Neural cell (in vitro differentiated cells): ENCODE measurements around the gene DOK4.

Source experiments
- EP300 ChIP-seq: fragments of 450-650 bp; conservative IDR thresholded peaks from 2 replicates; pipeline ENCODE4 v1.6.1; 2014; ENCODE audit warnings: antibody characterized with exemption, mild to moderate bottlenecking, moderate library complexity; ENCODE audit not compliant: poor library complexity, severe bottlenecking
- EZH2 ChIP-seq: fragments of 200-600, 300-800 bp; shearing (Covaris generic), sonication (generic); IDR thresholded peaks from 2 replicates; pipeline ENCODE4 v1.6.1; 2014; ENCODE audit warnings: antibody characterized with exemption, low read length, borderline replicate concordance, mild to moderate bottlenecking; ENCODE audit not compliant: insufficient read depth, poor library complexity, severe bottlenecking
- MXI1 ChIP-seq: fragments of 450-650 bp; conservative IDR thresholded peaks from 2 replicates; pipeline ENCODE4 v1.6.1; 2014; ENCODE audit warnings: antibody characterized with exemption, mild to moderate bottlenecking; ENCODE audit not compliant: poor library complexity, severe bottlenecking
- POLR2AphosphoS5 ChIP-seq: IDR thresholded peaks from 2 replicates; pipeline ENCODE4 v1.6.1; 2012
- RAD21 ChIP-seq: fragments of 450-650 bp; conservative IDR thresholded peaks from 2 replicates; pipeline ENCODE4 v1.6.1; 2014; ENCODE audit warnings: antibody characterized with exemption, mild to moderate bottlenecking, moderate library complexity
- SMC3 ChIP-seq: fragments of 450-650 bp; conservative IDR thresholded peaks from 2 replicates; pipeline ENCODE4 v1.6.1; 2014; ENCODE audit warnings: antibody characterized with exemption, mild to moderate bottlenecking, moderate library complexity; ENCODE audit not compliant: poor library complexity
- TAF1 ChIP-seq: IDR thresholded peaks from 2 replicates; pipeline ENCODE4 v1.6.1; 2012; ENCODE audit warnings: low read depth
- TF ChIP-seq, protein P1 (sequence below): fragments of 450-650 bp; IDR thresholded peaks from 2 replicates; pipeline ENCODE4 v1.5.1; 2014; ENCODE audit warnings: antibody characterized with exemption, mild to moderate bottlenecking, moderate library complexity; ENCODE audit not compliant: poor library complexity, severe bottlenecking

DNA sequence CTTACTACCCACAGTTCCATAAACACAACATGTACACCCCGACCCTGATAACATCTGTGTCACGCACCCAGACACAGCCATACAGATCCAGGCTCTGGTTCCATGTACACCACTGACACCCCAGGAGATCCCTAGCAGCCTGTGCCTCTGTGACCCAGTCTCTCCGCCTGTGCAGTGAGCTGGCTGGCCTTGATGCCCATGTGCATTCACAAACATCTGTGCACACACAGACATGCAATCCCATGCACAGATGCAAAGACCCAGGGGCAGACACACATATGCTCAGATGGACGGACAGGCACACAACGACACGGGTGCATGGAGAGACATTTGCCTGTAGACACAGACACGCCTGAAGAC lies 46.0 kb upstream of the DOK4 start:
- TF ChIP-seq RAD21 (no peak), EZH2 (no peak), TAF1 (no peak), SMC3 (no peak), POLR2AphosphoS5 (no peak), EP300 (no peak), MXI1 (no peak)
- TF ChIP-seq, protein P1, sequence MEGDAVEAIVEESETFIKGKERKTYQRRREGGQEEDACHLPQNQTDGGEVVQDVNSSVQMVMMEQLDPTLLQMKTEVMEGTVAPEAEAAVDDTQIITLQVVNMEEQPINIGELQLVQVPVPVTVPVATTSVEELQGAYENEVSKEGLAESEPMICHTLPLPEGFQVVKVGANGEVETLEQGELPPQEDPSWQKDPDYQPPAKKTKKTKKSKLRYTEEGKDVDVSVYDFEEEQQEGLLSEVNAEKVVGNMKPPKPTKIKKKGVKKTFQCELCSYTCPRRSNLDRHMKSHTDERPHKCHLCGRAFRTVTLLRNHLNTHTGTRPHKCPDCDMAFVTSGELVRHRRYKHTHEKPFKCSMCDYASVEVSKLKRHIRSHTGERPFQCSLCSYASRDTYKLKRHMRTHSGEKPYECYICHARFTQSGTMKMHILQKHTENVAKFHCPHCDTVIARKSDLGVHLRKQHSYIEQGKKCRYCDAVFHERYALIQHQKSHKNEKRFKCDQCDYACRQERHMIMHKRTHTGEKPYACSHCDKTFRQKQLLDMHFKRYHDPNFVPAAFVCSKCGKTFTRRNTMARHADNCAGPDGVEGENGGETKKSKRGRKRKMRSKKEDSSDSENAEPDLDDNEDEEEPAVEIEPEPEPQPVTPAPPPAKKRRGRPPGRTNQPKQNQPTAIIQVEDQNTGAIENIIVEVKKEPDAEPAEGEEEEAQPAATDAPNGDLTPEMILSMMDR, result no peak
